Nucleus accumbens (tissue), 56 donors: ENCODE measurements around the gene NAA10.

Experiments used
- DNase-seq, 56 donors: peaks; one replicate each; lab custom pipeline; 2025; lab: John Stamatoyannopoulos, UW

The NAA10 gene

DNA sequence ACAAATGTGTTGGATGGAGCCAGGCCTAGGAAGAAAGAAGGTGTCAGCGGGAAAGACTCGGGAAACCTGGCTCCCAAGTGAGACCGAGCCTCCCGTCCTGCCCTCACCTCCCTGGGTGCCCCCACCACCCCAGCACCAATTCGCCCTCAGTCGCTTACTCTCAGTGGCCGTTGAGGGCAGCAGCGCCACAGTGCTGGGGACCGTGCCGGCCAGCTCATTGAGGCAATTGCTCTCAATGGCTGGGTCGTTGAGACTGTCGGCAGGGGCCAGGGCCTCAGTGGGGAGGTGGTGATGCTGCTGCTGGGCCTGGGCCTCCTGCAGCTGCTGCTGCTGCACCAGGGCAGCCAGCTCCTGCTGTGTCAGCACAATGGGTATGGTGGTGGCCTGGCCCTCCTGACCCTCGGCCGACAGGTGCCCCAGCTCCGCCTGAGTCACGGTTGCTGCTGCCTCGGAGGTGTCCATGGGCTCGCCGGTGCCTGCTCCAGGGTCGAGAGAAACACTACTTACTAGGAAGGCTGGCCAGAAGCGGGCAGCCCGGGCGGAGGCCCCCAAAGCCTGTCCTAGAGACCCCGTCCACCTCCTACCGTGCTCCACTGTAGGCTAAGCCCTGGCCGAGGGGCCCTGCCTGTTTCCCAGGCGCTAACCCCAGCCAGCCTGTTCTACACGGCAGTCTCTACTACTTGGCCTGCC lies 17.0 kb upstream of the NAA10 start:
- no peak for DNase-seq

- DNase-seq = no peak
These were observed 15.3 kb upstream of the NAA10 start for GRCh38 chrX:153950127-153950526.

DNA sequence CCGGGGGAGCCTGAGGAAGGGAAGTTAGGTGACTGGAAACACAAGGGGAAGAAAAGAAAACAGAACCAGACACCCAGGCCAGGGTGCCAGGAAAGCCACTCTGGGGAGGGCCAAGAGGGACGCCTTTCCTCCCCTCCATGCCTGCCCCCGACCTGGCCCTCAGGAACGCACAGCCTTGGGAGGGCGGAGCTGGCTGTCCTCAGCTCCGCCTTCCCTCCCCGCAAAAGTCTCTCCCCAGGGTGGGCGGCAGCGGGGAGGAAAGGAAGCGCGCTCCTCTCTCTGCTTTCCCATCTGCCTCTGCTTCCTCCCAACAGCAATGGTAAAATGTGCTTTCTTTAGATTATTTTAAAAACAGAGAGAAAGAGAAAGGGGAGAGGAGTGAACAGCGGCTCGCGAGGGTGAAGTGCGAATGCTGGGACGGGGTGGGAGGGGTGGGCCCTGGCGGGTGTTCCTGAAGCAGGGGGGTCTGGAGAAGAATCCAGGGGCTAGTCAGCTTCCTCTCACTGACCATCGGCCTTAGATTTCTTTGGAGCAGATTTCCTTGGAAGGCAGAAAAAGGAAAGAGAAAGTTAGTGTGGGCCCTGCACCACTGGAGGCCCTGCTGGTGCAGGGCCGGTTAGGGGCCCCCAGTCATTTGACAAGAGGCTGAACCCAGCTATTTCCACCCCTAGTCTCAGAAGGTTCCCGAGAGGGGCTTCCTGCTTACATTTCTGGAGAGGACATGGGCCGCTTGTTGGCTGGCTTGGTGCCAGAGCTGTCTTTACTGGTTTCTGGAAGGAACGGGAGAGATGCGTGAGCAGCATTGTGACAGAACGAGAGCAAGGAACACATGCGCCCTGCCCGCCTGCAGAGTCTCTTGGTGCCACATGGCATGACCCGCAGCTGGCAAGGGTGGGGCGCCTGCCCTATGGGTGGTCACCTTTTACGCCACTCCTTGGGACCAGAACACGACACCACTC lies 14.3 kb upstream of the NAA10 start:
- DNase-seq = peak in 10 of 56 donors; percentile 2 to 51 (median 19)

DNA sequence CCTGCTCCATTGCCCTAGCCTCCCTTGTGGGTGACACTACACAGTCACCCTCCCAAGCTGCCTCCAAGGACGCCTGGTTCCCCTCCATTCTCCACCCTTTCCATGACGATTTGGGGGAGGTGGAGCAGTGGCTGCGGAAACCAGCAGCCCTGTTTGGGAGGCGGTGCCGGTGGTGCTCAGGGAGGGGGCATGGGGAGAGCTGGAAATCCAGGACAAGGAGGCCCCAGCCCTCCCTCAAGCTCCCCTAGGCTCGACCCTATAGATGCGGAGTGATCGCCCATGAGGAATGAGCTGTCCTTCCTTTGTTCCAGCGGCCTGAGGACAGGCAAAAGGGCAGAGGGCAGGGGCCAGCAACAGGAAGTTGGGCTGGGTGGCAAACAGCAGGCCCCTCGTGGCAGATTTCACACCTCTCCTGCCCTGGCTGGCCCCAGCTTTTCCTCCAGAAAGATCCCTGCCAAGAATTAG lies 13.2 kb upstream of the NAA10 start:
- DNase-seq = no peak

DNA sequence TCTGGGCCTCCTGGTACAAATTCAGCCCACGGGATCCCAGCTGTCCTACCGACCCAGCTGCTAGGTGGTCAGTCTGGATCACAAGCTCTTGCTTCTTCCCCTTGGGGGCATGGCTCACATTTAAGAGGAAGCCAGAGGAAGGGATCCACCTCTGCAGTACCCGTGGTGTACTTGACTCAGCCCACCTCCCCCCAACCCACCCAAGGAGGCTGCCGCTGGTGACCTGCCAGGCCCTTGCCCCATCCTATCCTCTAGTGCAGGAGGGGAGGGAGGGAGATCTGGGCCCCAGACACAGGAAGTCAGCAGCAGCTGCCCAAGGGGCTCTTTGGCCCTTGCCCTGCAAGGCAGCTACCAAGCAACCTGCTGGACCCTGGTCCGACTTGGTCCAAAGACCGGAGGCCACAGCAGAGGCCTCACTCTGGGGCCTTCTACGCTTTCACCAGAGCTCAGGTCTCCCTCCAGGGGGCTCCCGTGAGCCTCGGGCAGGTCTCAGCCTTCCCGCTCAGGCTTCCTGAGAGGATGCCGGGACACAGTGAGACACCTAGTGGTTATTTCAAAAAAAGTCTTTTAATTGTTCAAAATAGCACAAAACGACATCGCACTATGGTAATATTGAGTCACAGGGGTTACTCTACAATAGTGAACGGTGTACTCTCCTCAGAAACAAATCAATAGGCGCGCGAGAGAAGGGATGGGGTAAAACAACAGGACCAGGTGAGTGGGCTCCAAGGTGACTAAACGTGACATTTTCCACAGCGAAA lies 12.4 kb upstream of the NAA10 start:
- peak in 39 of 56 donors; percentile 3 to 75 (median 29) for DNase-seq

DNA sequence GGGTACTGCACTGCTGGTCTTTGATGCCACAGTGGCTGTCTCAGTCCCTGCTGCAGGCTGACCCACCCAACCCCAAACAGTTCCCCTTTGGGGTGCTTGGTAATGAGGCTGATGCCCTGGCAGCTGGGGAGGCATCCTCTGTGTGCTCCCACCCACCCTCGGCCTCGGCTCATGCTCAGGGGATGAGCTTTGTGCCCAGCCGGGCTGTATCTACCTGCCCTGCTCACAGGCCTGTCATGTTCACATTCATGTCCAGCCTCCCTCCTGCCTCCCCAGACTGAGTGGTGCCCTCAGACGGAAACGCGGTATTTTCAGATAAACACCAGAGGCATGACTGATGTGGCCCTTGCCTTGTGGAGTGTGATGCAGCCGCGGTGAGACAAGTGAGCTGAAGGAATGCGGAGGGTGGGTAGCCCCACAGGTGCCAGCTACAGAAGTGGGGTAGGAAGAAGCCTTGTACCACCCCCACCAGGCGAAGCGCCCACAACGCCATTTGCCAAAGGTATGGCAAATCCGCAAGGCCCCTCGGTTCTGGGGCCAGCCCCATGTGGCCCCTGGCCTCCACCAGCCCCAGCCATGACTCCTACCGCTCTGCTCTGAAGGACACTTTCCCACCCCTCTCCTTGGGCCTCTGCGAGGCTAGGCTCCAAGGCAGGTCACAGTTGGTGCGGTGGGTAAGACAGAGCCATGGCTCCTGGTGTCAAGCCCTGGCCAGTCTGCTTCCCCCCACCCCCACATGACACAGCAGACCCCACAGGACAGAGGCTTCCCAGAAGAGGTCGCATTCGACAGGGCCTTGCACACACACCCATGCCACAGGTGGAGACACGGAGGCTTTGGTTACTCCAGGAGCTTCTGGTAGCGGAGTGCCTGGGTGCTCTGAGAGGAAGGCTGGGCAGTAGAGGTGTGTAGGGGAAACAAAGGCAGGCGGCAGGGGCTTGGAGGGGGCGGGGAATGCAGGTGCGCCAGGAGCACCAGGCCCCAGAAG lies 11.4 kb upstream of the NAA10 start:
- DNase-seq = no peak

GRCh38 chrX:153944800-153945150 lies 9.9 kb upstream of the NAA10 start:
- no peak for DNase-seq

DNA sequence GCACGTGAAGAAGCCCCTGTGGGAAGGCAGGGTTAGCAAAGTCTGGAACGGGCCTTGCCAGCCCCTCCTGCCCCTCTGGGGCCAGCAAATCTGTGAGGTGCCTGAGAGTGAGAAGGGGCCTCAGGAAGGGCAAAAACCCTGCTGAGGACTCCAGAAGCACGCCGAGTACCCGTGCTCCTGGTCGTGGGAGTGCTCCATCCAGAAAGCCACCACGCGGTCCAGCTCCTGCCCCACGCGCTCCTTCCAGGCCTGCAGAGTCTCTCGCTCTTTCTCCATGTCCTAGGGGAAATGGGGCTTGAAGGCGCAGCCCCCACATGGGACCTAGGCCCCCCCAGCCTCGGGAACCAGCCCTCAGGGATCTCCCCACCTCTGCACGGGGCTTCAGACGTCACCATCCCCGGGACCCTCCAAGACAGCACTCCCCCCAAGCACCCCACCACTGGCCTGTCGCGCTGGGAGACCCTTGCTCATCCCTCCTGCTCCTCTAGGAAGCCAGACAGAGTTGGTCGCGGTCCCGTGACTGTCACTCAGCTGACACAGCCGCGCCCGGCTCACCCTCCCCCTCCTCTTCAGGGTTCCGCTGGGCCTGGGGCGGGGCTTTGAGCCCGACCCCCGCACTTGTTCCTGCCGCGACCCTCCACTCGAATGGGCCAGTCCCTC lies 9.4 kb upstream of the NAA10 start, which contains the start of gene RENBP:
RENBP (minus strand) TSS at position 504 of the 660 bp plus-strand sequence; CDS start at position 471, 33 bp downstream.
- DNase-seq = peak in 40 of 56 donors; percentile 2 to 72 (median 29)

DNA sequence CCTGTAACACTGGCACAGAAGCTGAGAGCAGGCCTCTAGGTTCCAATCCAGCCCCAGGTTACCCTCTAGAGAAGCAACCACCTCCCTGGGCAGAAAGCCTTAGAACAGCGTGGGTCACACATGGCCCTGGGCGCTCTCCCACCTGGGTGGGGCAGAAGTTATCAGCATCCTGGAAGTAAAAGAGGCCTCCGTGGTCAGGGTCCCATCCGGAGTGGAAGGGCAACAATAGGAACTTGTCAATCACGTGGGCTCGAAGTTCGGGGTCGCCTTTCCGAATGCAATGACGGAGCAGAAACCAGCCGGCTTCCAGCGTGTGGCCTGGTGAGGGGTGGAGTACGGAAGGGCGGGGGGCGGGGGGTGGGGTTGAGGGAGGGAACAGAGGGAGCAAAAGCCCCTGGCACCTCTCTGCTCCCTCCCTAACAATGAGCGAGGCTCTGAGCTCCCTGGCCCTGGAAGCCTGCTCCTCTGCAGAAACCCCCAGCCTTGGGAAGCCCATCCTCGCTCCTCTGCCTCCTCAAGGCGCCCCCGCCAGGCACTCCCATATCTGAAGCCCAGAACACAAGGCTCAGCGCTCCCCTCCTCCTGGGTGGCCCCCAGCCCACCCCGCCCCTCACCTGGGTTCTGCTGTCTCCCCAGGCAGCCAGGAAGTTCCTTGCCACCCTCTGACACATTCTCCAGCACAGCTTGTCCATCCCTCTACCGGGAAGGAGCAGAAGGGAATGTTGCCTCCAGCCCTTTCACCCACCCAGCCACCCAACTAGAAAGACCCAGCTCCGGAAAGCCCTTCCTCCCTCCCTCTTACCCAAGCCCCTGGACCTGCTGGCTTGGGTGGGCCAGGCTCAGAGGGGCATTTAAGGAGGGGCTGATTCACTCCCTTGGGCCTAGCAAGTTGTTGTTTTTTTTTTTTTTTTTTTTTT lies 6.8 kb upstream of the NAA10 start:
- DNase-seq = no peak

- no peak for DNase-seq
These were observed 4.7 kb upstream of the NAA10 start for GRCh38 chrX:153939573-153939972.

DNA sequence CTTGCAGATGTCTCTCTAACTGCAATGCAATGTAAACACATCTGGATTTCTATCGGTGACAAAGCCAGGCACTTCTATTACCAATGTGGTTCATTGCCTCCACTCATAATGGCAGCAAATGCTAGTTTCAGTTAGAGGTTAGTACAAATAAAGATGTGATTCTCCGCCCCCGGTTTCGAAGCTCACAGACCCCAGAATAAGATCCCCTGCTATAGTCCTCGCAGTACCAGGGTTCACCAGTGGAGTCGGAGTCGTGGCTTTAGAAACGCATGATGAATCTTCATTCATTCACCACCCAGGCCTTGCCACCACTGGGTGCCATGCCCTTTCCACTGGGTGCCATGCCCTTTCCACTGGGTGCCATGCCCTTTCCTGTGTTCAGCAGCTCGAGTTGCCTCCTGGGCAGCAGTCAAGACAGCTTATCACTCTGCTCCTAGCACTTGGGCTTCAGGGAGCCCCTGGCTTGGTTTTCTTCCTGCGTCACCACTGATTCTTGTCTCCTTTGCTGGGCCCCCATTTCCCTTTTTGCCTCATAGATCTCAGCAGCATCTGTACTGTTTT lies 3.5 kb upstream of the NAA10 start:
- DNase-seq = no peak

- no peak for DNase-seq
These were observed 2.2 kb upstream of the NAA10 start for GRCh38 chrX:153937056-153937455.

- DNase-seq = peak in 1 of 56 donors; percentile 11
These were observed 552 bp upstream of the NAA10 start for GRCh38 chrX:153935326-153935851.

- DNase-seq = no peak
These were observed 582 bp downstream of the NAA10 start for GRCh38 chrX:153934148-153934761.

DNA sequence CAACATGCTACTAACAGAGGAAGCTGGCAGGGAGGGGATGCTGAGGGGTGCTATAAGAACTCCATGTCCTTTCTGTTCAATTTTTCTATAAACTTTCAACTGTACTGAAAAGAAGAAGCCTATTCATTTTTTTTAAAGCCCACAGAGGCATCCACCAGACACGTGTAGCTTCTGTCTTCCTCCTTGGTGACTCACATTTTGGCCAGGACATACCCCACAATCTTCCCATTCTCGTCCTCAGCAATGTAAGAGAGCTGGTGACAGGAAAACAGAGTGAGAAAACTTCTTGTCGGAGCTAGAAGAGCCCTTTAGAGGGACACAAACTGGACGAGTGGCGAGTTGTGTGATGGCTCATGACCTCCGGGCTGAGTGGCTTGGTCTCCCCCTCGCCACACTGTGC lies 1.1 kb downstream of the NAA10 start:
- no peak for DNase-seq

GRCh38 chrX:153932220-153932915 lies 2.5 kb downstream of the NAA10 start:
- DNase-seq = no peak
